ENCODE measurements around the gene TSC2.

DNA sequence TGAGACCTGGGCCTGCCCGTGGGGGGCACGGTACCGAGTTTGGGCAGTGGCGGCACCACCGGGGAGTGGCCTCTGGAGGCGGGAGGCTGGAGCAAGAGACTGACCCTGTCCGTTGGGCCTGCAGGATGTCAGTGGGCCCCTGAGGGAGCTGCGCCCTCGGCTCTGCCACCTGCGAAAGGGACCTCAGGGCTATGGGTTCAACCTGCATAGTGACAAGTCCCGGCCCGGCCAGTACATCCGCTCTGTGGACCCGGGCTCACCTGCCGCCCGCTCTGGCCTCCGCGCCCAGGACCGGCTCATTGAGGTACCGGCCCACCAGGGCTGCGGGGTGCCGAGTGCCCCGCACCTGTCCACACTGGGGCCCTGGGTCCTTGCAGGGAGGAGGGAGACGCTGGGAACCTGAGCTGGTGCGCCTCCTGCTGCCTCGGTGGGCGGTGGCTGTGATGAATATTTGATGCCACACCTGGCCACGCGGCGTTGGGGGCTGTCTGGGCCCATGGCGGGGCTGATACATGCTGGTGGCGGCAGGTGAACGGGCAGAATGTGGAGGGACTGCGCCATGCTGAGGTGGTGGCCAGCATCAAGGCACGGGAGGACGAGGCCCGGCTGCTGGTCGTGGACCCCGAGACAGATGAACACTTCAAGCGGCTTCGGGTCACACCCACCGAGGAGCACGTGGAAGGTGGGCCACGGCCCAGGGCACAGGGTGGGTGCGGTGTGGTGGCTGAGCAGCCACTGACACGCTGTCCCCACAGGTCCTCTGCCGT, 11.4 kb upstream of the TSC2 start:
- TF ChIP-seq POLR2A (IDR thresholded peaks at IDR 0.05), result no peak
- TF ChIP-seq, protein P1, sequence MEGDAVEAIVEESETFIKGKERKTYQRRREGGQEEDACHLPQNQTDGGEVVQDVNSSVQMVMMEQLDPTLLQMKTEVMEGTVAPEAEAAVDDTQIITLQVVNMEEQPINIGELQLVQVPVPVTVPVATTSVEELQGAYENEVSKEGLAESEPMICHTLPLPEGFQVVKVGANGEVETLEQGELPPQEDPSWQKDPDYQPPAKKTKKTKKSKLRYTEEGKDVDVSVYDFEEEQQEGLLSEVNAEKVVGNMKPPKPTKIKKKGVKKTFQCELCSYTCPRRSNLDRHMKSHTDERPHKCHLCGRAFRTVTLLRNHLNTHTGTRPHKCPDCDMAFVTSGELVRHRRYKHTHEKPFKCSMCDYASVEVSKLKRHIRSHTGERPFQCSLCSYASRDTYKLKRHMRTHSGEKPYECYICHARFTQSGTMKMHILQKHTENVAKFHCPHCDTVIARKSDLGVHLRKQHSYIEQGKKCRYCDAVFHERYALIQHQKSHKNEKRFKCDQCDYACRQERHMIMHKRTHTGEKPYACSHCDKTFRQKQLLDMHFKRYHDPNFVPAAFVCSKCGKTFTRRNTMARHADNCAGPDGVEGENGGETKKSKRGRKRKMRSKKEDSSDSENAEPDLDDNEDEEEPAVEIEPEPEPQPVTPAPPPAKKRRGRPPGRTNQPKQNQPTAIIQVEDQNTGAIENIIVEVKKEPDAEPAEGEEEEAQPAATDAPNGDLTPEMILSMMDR (IDR thresholded peaks at IDR 0.05), result no peak
